PC-9 (cell line): ENCODE data around the gene CD81. TPM values are rescaled to one million over a fixed set of nuclear protein-coding genes. Genes with fewer than 3 reads are reported as not detected.

Experiments used
- BruUV-seq: library from RNA; stranded (reverse); fragments of 400-500 nt; replicated peaks from 2 replicates; lab custom pipeline; 2021; lab: Mats Ljungman, UMichigan
- CTCF ChIA-PET: fragments of 300-600 bp; sonication (Branson Sonifier 250); formaldehyde crosslinking; loops from one replicate; lab custom pipeline; 2022; ENCODE audit warnings: antibody characterized with exemption; lab: Charles Lee
- POLR2A ChIA-PET: fragments of 300-600 bp; sonication (Branson Sonifier 250); formaldehyde crosslinking; loops from one replicate; lab custom pipeline; 2022; ENCODE audit warnings: antibody characterized with exemption; ENCODE audit not compliant: unreplicated experiment; lab: Charles Lee
- DNase-seq, 2 experiments: peaks; one replicate each; pipeline versions ENCODE4 v3.0.0 to v3.0.0-alpha.2; 2015 to 2022; ENCODE audit warnings: mixed read lengths in 1 of 2
- H2AFZ ChIP-seq: fragments of 200-600 bp; sonication (generic); 2 replicates; pipeline ENCODE4 v1.8.1; 2017; ENCODE audit warnings: antibody characterized with exemption
- H3F3A ChIP-seq: fragments of 200-600 bp; sonication (generic); 2 replicates; pipeline ENCODE4 v1.8.1; 2017; ENCODE audit warnings: antibody characterized with exemption, mild to moderate bottlenecking, low read depth; ENCODE audit not compliant: insufficient read depth
- H3K27ac ChIP-seq: fragments of 200-600 bp; sonication (generic); 2 replicates; pipeline ENCODE4 v1.6.1; 2016; ENCODE audit warnings: mixed run types
- H3K27me3 ChIP-seq: fragments of 200-600 bp; sonication (generic); 2 replicates; pipeline ENCODE4 v1.6.1; 2016; ENCODE audit warnings: low read depth, mixed run types; ENCODE audit not compliant: insufficient read depth
- H3K36me3 ChIP-seq: fragments of 200-600 bp; sonication (generic); 2 replicates; pipeline ENCODE4 v1.6.1; 2016; ENCODE audit warnings: low read depth, mixed run types
- H3K4me1 ChIP-seq: fragments of 200-600 bp; sonication (generic); replicated peaks from 2 replicates; pipeline ENCODE4 v1.6.1; 2016; ENCODE audit warnings: mixed run types; ENCODE audit not compliant: insufficient read depth
- H3K4me2 ChIP-seq: fragments of 200-600 bp; sonication (generic); 2 replicates; pipeline ENCODE4 v1.6.1; 2017; ENCODE audit warnings: mixed run types
- H3K4me3 ChIP-seq: fragments of 200-600 bp; sonication (generic); 2 replicates; pipeline ENCODE4 v1.6.1; 2016; ENCODE audit warnings: mixed run types
- H3K79me2 ChIP-seq: fragments of 200-600 bp; sonication (generic); 2 replicates; pipeline ENCODE4 v1.6.1; 2017; ENCODE audit warnings: low read depth, mixed run types
- H3K9me2 ChIP-seq: fragments of 200-600 bp; sonication (generic); 2 replicates; pipeline ENCODE4 v1.8.1; 2017; ENCODE audit warnings: mild to moderate bottlenecking; ENCODE audit not compliant: insufficient read depth
- H3K9me3 ChIP-seq: fragments of 200-600 bp; sonication (generic); 2 replicates; pipeline ENCODE4 v1.8.1; 2016; ENCODE audit warnings: low read depth; ENCODE audit not compliant: insufficient read depth
- H4K20me1 ChIP-seq: fragments of 200-600 bp; sonication (generic); 2 replicates; pipeline ENCODE4 v1.8.1; 2017; ENCODE audit not compliant: insufficient read depth
- EZH2 ChIP-seq: fragments of 200-600 bp; sonication (generic); IDR thresholded peaks from 2 replicates; pipeline ENCODE4 v1.8.0; 2017; ENCODE audit warnings: antibody characterized with exemption, low read depth
- intact Hi-C: fragments of 100-400 bp; cut with micrococcal nuclease; formaldehyde crosslinking; loops from one replicate; pipeline ENCODE4 v1.10.0; 2022; ENCODE audit not compliant: unreplicated experiment
- total RNA-seq: library from RNA; stranded (reverse); gene quantifications from 2 replicates; pipeline ENCODE4 v1.2.3, GENCODE V29; 2021
- TF ChIP-seq, protein P1 (sequence below): fragments of 200-600 bp; sonication (generic); conservative IDR thresholded peaks from 2 replicates; pipeline ENCODE4 v1.6.1; 2017; ENCODE audit warnings: mixed run types, antibody characterized with exemption, mild to moderate bottlenecking, moderate library complexity

Gene CD81
- total RNA-seq, 1 experiment from 2014 or later = 180 TPM

DNA sequence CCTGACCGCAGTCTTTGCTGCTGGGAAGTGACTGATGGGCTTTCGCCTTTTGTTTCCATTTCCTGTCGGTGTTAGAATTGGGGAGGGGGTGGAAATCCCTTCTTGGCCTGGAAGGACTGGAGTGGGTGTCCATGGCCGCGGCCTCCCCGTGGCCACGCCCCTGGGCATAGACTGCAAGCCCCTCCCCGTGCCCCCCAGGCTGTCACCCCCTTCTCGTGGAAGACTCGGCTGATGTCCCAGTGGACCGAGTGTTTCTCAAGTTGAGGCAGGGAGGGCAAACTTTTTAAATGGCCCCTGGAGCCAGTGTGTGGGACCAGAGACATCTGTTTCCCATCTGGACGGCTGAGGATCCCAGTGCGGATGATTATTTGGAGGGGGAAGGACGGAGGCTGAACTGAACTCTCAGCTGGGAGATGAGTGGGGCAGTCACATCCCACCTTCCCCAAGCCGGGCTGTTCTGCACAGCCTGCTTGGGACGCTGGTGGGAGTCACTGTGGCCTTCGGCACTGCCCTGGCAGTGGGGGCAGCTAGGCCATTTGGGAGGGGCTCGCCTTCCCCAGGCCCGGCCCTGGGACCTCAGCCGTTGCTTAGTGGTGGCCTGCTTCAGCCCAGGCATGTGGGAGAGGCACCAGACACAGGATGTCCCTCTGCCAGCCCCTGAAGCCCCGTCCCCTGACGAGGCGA, 1.6 kb downstream of the CD81 start:
- Histone ChIP-seq H4K20me1 (peaks cover 26% of the 10 kb centered on the region), H3K27ac (no peak overlapping the region), H3F3A (no peaks in the 10 kb centered on the region), H3K27me3 (no peaks in the 10 kb centered on the region), H3K36me3 (no peaks in the 10 kb centered on the region), H2AFZ (no peak overlapping the region), H3K9me3 (no peaks in the 10 kb centered on the region), H3K4me3 (peak overlapping the region; percentile 83), H3K9me2 (no peaks in the 10 kb centered on the region), H3K4me1 (0 out of 2 replicates have a peak, but pooled peaks cover 5% of the 10 kb centered on the region), H3K79me2 (peaks cover 40% of the 10 kb centered on the region), H3K4me2 (peak overlapping the region; percentile 86)
- DNase-seq = no peak
- CTCF ChIA-PET = interaction anchor here (0.7 kb wide), 1 partner anchor 12 kb away, joined by 8 read pairs; no protein-coding TSS in a partner anchor
- intact Hi-C loops = no loop called here
- POLR2A ChIA-PET = interaction anchor here (0.6 to 0.9 kb wide), 3 partner anchors 12 to 551 kb away, joined by 3 to 7 read pairs (median 4); partner anchors contain the start of gene PHLDA2
- TF ChIP-seq, protein P1, sequence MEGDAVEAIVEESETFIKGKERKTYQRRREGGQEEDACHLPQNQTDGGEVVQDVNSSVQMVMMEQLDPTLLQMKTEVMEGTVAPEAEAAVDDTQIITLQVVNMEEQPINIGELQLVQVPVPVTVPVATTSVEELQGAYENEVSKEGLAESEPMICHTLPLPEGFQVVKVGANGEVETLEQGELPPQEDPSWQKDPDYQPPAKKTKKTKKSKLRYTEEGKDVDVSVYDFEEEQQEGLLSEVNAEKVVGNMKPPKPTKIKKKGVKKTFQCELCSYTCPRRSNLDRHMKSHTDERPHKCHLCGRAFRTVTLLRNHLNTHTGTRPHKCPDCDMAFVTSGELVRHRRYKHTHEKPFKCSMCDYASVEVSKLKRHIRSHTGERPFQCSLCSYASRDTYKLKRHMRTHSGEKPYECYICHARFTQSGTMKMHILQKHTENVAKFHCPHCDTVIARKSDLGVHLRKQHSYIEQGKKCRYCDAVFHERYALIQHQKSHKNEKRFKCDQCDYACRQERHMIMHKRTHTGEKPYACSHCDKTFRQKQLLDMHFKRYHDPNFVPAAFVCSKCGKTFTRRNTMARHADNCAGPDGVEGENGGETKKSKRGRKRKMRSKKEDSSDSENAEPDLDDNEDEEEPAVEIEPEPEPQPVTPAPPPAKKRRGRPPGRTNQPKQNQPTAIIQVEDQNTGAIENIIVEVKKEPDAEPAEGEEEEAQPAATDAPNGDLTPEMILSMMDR = no peak
- no peak for TF ChIP-seq EZH2
- BruUV-seq = no TSS peak

DNA sequence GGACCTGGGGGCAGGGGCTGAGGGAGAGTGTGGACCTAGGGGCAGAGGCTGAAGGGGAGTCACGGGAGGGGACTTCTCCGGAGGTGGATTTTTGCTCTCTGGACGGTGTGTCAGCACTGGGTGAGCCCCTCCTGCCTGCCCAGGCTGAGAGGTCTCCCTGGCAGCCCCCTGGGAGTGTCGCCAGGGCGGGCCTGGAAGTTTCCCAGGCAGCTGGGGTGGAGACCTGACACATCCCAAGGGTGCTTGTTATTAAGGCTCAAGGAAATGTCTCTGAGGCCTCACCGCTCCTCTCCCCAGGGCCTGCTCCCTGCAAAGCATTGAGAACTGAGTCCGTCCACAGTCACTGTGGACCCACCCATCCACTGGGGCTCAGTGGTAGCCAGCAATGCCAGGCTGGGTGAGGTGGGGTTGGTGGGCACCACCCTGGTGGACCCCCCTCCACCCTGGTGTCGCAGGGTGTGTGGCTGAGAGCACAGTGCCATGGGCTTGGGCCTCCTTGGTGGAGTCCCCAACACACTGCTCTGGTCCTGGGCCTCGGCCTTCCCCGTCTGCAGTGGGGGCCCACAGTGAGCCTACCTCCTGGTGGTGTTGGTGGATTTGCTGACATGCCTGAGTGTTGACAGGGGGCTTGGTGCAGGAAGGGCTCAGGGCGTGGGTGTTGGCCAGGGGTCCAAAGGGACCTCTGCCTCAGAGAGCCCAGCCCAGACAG, 2.5 kb downstream of the CD81 start:
- no peaks in the 10 kb centered on the region for H3K9me2 ChIP-seq
- H3F3A ChIP-seq = no peaks in the 10 kb centered on the region
- peaks cover 41% of the 10 kb centered on the region for H3K79me2 ChIP-seq
- H3K27ac ChIP-seq = no peak overlapping the region
- no peak overlapping the region for H3K4me2 ChIP-seq
- TF ChIP-seq, protein P1 = no peak
- TF ChIP-seq EZH2 = no peak
- ChIA-PET CTCF (no interaction called here), POLR2A (no interaction called here)
- no TSS peak for BruUV-seq
- H3K36me3 ChIP-seq = no peaks in the 10 kb centered on the region
- intact Hi-C loops = no loop called here
- 0 out of 2 replicates have a peak, but pooled peaks cover 5% of the 10 kb centered on the region for H3K4me1 ChIP-seq
- no peak overlapping the region for H2AFZ ChIP-seq
- DNase-seq = no peak
- H3K4me3 ChIP-seq = no peak overlapping the region
- H3K27me3 ChIP-seq = no peaks in the 10 kb centered on the region
- peaks cover 27% of the 10 kb centered on the region for H4K20me1 ChIP-seq
- H3K9me3 ChIP-seq = no peaks in the 10 kb centered on the region

DNA sequence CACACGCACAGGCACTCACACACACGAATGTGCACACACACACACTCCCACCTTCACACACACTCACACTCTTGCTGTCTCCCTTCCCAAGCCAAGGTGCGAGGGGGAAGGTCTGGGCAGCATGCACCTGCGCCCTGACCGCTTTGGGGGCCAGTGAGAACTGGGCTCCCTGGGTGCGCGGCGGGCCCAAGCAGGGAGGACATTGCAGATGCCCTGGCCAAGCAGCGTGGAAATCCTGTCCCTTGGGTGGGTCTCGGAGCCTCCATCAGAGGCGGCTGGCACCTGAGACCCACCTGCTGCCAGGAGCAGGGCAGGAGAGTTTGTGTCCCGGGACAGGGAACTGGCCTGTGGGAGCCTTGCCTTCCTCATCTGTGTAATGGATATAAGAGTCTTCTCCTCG, 3.3 kb downstream of the CD81 start:
- H3K79me2 ChIP-seq = peaks cover 48% of the 10 kb centered on the region
- H3K27me3 ChIP-seq = no peaks in the 10 kb centered on the region
- intact Hi-C loops = no loop called here
- no TSS peak for BruUV-seq
- TF ChIP-seq EZH2 = no peak
- TF ChIP-seq, protein P1 = no peak
- POLR2A ChIA-PET = no interaction called here
- H4K20me1 ChIP-seq = peaks cover 29% of the 10 kb centered on the region
- CTCF ChIA-PET = no interaction called here
- H3K9me3 ChIP-seq = no peaks in the 10 kb centered on the region
- H3F3A ChIP-seq = no peaks in the 10 kb centered on the region
- H3K4me3 ChIP-seq = no peak overlapping the region
- no peaks in the 10 kb centered on the region for H3K36me3 ChIP-seq
- H3K9me2 ChIP-seq = no peaks in the 10 kb centered on the region
- H2AFZ ChIP-seq = no peak overlapping the region
- H3K27ac ChIP-seq = no peak overlapping the region
- H3K4me1 ChIP-seq = 0 out of 2 replicates have a peak, but pooled peaks cover 5% of the 10 kb centered on the region
- no peak overlapping the region for H3K4me2 ChIP-seq
- DNase-seq = no peak
